Activated T-cell treated with anti-CD3 and anti-CD28 coated beads for 24 hours (primary cell): ENCODE data around the gene GUCY2C.

Source experiments
- DNase-seq: peaks from one replicate; pipeline ENCODE4 v3.0.0-alpha.2; 2020; ENCODE audit warnings: low read depth

The GUCY2C gene

DNA sequence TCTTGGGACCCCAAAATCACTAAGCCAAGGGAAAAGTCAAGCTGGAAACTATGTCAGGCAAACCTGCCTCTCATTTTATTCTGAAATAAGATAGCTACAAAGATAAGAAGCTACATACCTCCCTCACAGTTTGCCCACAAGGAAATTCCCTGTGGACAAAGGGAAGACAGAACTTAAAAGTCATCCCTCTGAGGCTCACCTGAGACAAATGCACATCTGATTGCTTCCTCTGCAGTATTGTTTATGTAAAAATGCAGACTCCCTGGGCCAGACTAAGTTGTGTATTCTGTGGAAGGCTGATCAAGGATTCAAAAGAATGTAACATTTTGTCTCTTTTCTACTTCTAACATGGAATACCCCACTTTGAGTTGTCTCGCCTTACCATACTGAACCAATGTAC lies 126.2 kb downstream of the GUCY2C start:
- DNase-seq: no peak

DNA sequence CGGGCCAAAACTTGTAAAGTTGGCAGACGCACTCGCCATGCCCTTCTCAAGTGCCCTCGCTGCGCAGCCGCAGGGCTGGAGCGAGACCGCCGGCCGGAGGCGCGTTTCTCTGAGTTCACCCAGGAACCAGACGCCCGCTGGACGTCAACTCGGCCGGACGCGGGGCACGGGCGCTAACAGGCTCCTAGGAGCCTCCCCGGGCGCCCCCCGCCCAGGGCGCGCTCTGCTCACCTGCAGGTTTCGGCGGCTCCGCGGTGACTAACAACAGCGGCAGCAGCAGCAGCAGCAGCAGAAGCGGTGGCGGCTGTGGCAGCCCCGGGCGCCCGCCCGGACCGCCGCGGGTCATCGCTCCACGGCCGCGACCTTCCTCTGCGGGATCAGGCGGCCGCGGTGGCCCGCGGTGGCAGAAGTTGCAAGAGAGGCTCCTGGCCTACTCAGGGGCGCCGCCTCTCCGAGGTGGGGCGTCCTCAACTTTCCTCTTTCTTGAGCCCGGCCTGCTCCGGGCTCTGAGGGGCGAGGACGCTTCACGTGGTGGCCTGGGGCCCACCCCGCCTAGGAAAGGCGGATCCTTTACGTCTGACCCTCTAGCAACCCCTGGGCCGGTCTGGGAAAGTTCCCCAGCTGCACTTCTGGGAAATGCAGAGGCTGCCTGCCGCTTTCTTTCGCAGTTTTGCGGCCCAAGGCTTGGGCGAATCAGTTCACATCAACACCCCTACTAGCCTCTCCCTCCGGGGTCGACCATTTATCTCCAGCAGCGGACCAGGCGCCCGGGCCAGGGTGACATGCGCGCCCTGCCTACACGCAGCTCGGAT lies 128.8 kb downstream of the GUCY2C start, which contains the start of gene PLBD1:
TSS of gene PLBD1 (minus strand) at position 533 of the 812 bp plus-strand sequence. CDS start at position 346, 187 bp downstream.
- DNase-seq: no peak

DNA sequence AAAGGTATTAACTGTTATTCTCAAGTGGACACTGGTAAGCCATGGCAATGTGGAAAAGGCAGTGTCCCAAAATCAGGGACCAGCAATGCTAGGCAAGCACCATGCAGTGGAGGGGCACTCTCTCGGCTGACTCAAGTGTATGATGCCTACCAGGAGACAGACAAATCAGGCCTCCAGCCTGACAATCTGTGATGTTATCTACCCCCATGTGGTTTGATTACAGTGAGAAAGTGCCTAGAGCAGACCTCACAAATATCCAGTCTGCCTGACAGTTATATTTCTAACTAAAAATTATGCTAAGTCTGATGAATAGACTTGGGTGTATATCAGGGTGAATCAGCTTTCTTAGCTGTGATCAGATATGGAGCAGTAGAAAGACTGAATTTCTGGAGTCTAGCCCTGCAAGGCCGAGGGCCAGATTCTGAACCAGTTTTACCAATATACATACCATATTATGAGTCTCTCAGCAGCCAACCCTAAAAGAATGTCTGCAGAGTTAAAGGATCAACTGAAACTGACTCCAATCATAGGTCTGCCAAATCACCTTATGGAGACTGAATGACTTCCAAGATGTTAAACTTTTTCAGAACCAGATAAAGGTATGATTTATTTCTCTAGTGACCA lies 132.0 kb downstream of the GUCY2C start:
- DNase-seq: no peak

DNA sequence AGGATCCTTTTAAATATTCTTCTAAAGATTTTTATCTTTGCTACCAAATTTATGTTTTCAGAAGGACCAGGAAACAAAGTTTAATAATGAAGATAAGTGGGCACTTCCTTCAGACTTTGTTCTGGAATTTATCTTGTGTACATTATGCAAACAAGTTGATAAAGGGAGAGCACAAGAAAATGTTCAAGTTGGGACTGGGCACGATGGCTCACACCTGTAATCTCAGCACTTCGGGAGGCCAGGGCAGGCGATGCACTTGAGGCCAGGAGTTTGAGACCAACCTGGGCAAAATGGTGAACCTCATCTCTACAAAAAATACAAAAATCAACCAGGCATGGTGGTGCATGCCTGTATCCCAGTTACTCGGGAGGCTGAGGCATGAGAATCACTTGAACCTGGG lies 133.4 kb downstream of the GUCY2C start:
- no peak for DNase-seq
